GM12873 (cell line): ENCODE results near the gene SSTR1.

Experiments used
- TF ChIP-seq, protein P1 (sequence below): IDR thresholded peaks from 2 replicates; pipeline ENCODE4 v1.5.1; 2012; ENCODE audit warnings: low read depth, mild to moderate bottlenecking, moderate library complexity, low read length, control low read depth; ENCODE audit not compliant: insufficient read depth; ENCODE audit errors: missing control alignments

Gene SSTR1

DNA sequence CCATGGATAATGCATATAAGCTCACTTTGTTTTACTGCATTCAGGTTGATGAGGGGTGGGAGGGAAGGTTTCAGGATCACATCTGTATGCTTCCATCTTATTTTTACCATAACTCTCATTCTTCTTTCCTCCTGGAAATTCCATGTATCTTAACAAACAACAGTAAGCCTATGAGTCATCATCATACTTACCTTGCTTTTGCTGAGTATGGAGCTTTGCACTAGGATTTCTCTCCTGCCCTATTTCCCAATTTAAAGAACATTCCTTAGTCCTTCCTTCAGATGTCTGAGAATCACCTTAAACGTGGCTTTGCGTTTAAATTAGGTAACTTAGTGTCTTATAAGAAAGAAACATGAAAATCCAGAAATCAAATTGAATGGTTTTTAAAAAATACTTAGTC lies 49.8 kb downstream of the SSTR1 start:
- TF ChIP-seq, protein P1, sequence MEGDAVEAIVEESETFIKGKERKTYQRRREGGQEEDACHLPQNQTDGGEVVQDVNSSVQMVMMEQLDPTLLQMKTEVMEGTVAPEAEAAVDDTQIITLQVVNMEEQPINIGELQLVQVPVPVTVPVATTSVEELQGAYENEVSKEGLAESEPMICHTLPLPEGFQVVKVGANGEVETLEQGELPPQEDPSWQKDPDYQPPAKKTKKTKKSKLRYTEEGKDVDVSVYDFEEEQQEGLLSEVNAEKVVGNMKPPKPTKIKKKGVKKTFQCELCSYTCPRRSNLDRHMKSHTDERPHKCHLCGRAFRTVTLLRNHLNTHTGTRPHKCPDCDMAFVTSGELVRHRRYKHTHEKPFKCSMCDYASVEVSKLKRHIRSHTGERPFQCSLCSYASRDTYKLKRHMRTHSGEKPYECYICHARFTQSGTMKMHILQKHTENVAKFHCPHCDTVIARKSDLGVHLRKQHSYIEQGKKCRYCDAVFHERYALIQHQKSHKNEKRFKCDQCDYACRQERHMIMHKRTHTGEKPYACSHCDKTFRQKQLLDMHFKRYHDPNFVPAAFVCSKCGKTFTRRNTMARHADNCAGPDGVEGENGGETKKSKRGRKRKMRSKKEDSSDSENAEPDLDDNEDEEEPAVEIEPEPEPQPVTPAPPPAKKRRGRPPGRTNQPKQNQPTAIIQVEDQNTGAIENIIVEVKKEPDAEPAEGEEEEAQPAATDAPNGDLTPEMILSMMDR, result no peak

DNA sequence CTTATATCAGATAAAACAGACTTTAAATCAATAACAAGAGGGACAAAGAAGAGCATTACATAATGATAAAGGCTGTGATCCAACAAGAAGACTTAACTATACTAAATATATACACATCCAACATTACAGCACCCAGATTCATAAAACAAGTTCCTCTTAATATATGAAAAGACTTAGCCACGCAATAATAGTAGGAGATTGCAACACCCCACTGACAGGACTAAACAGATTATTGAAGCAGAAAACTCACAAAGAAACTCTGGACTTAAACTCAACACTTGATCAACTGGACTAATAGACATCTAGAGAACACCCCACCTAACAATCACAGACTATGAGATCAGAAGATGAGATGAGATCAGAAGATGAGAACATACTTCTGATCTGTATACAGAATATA lies 53.9 kb downstream of the SSTR1 start:
- TF ChIP-seq, protein P1, result no peak
